LNCAP (cell line): Measurements from ENCODE around the gene WLS.

Source experiments
- CTCF ChIP-seq: fragments of 450-650 bp; IDR thresholded peaks from 2 replicates; pipeline ENCODE4 v1.5.1; 2017; ENCODE audit warnings: mild to moderate bottlenecking

The WLS gene

GRCh38 chr1:68205794-68206358 is 26.4 kb downstream of the WLS start:
- TF ChIP-seq CTCF, result no peak

- no peak for TF ChIP-seq CTCF
These were observed 27.2 kb downstream of the WLS start for GRCh38 chr1:68204977-68205630.

- TF ChIP-seq CTCF, result no peak
These were observed 30.0 kb downstream of the WLS start for GRCh38 chr1:68202239-68202832.

- no peak for TF ChIP-seq CTCF
These were observed 30.6 kb downstream of the WLS start for GRCh38 chr1:68201546-68202238.

- TF ChIP-seq CTCF, result no peak
These were observed 32.7 kb downstream of the WLS start for GRCh38 chr1:68199603-68200002.

- no peak for TF ChIP-seq CTCF
These were observed 33.6 kb downstream of the WLS start for GRCh38 chr1:68198752-68199151.

- no peak for TF ChIP-seq CTCF
These were observed 34.4 kb downstream of the WLS start for GRCh38 chr1:68197891-68198290.
